Sigmoid colon (tissue), 7 donors: ENCODE results near the gene OR51M1. TPM values are rescaled to one million over a fixed set of nuclear protein-coding genes. Genes with fewer than 3 reads are reported as not detected.
"Not testable (repeated sequence)": the region's sequence is repeated elsewhere in the genome, so short reads cannot be mapped to it uniquely, and the experiment has no call there.

Experiments
- DNase-seq: peaks from one replicate; pipeline ENCODE4 v3.0.0-alpha.2; 2019
- H3K27ac ChIP-seq, 4 donors: fragments of 200-600 bp; sonication (generic); one replicate each; pipeline ENCODE4 v1.5.1; 2016 to 2019; ENCODE audit warnings: mild to moderate bottlenecking in 1 of 4
- H3K27me3 ChIP-seq, 3 donors: fragments of 200-600 bp; sonication (generic); one replicate each; pipeline ENCODE4 v1.5.1; 2019; ENCODE audit warnings: mild to moderate bottlenecking in 1 of 3
- H3K36me3 ChIP-seq, 4 donors: fragments of 200-600 bp; sonication (generic); one replicate each; pipeline ENCODE4 v1.5.1; 2016 to 2019
- H3K4me1 ChIP-seq, 4 donors: fragments of 200-600 bp; sonication (generic); one replicate each; pipeline ENCODE4 v1.5.1; 2017 to 2019
- H3K4me3 ChIP-seq, 4 donors: fragments of 200-600 bp; sonication (generic); one replicate each; pipeline ENCODE4 v1.5.1; 2017 to 2019; ENCODE audit warnings: mild to moderate bottlenecking in 2 of 4, moderate library complexity in 1 of 4
- H3K9me3 ChIP-seq, 4 donors: fragments of 200-600 bp in 3 of 4; sonication (generic) in 3 of 4; one replicate each; pipeline versions ENCODE4 v1.5.1 to v1.6.1; 2013 to 2019
- CTCF ChIP-seq, 4 experiments: fragments of 450-650 bp in 3 of 4; fragments of 200-600 bp in 1 of 4; IDR thresholded peaks; one replicate each; pipeline ENCODE4 v1.5.1; 2016 to 2019; ENCODE audit warnings: antibody characterized with exemption in 4 of 4, mild to moderate bottlenecking in 3 of 4, moderate library complexity in 2 of 4
- EP300 ChIP-seq, 4 donors: sonication (generic); formaldehyde crosslinking; IDR thresholded peaks; one replicate each; pipeline ENCODE4 v1.6.1; 2017; ENCODE audit warnings: antibody characterized with exemption in 4 of 4
- POLR2A ChIP-seq, 2 donors: fragments of 450-650 bp; IDR thresholded peaks; one replicate each; pipeline ENCODE4 v1.6.1; 2016; ENCODE audit warnings: antibody characterized with exemption in 2 of 2, mild to moderate bottlenecking in 2 of 2, moderate library complexity in 2 of 2
- POLR2AphosphoS5 ChIP-seq, 4 donors: sonication (generic); formaldehyde crosslinking; IDR thresholded peaks; one replicate each; pipeline ENCODE4 v1.6.1; 2017; ENCODE audit warnings: antibody characterized with exemption in 4 of 4
- WGBS, 2 donors: extraction: QIAGEN DNeasy Blood & Tissue Kit; methylation state at CpG; one replicate each; pipeline ENCODE4 v1.1.7; 2013; 5-methylcytosine and 5-hydroxymethylcytosine counted together
- intact Hi-C: fragments of 100-400 bp; cut with DNase I; formaldehyde crosslinking; loops from one replicate; pipeline ENCODE4 v1.15.1; 2023
- polyA plus RNA-seq, 3 donors: library from polyadenylated mRNA; stranded (reverse); fragments of 200-250 nt; gene quantifications; one replicate each; pipeline ENCODE4 v1.2.3, GENCODE V29; 2013
- total RNA-seq, 4 donors: library from RNA; depleted of rRNA; stranded (reverse); fragments of >200 nt; gene quantifications; one replicate each; pipeline ENCODE4 v1.1.0, GENCODE V29; 2016
- donor health status: healthy with polysubstance abuse.
- donor health status: Bipolar disorder and iron deficiency.
- donor health status: healthy.

The OR51M1 gene
- total and polyA plus RNA-seq, 7 donors = under 0.01 TPM; not detected in 6

GRCh38 chr11:5351208-5351607 is 32.4 kb upstream of the OR51M1 start, which contains the start of gene OR51B6:
OR51B6 (plus strand) TSS chr11:5351508; CDS start chr11:5351508, 0 bp downstream.
- TF ChIP-seq POLR2AphosphoS5 (IDR thresholded peaks at IDR 0.05) = no peak
- TF ChIP-seq POLR2A (IDR thresholded peaks at IDR 0.05) = no peak
- TF ChIP-seq EP300 (IDR thresholded peaks at IDR 0.05) = no peak
- TF ChIP-seq CTCF (IDR thresholded peaks at IDR 0.05) = no peak
- Histone ChIP-seq H3K9me3 (no peaks in the 10 kb centered on the region), H3K4me1 (no peaks in the 10 kb centered on the region), H3K36me3 (no peaks in the 10 kb centered on the region), H3K27me3 (no peaks in the 10 kb centered on the region), H3K27ac (no peak within 1 kb of the TSS), H3K4me3 (no peak within 1 kb of the TSS)
- 24 to 55% methylated on average over 1 of the region's 1 CpG for WGBS, 2 donors
- intact Hi-C loops = no loop called here
- DNase-seq = no peak

GRCh38 chr11:5356031-5356430 is 27.6 kb upstream of the OR51M1 start:
- DNase-seq, H3K4me3 ChIP-seq, H3K36me3 ChIP-seq, H3K9me3 ChIP-seq, H3K27me3 ChIP-seq, H3K27ac ChIP-seq, intact Hi-C loops, H3K4me1 ChIP-seq: not testable (repeated sequence)
- WGBS, 2 donors = 87 to 93% methylated on average over 3 to 5 of the region's 5 CpGs

- H3K9me3 ChIP-seq = no peaks in the 10 kb centered on the region
- no peak overlapping the region for H3K4me3 ChIP-seq
- intact Hi-C loops = no loop called here
- peaks cover 0 to 11% (median 0%) of the 10 kb centered on the region in 4 donors for H3K4me1 ChIP-seq
- no peaks in the 10 kb centered on the region for H3K36me3 ChIP-seq
- 56 to 65% methylated on average over 3 of the region's 3 CpGs for WGBS, 2 donors
- no peaks in the 10 kb centered on the region for H3K27me3 ChIP-seq
- TF ChIP-seq POLR2A (IDR thresholded peaks at IDR 0.05) (no peak), EP300 (IDR thresholded peaks at IDR 0.05) (no peak), CTCF (IDR thresholded peaks at IDR 0.05) (no peak), POLR2AphosphoS5 (IDR thresholded peaks at IDR 0.05) (no peak)
- no peak for DNase-seq
- H3K27ac ChIP-seq = no peak overlapping the region
Measured at GRCh38 chr11:5362017-5362625, 21.5 kb upstream of the OR51M1 start.

GRCh38 chr11:5363679-5364078 is 19.9 kb upstream of the OR51M1 start:
- Histone ChIP-seq H3K36me3 (no peaks in the 10 kb centered on the region), H3K27ac (no peak overlapping the region), H3K4me1 (peaks cover 0 to 19% (median 0%) of the 10 kb centered on the region in 4 donors), H3K27me3 (no peaks in the 10 kb centered on the region), H3K9me3 (no peaks in the 10 kb centered on the region), H3K4me3 (no peak overlapping the region)
- intact Hi-C loops = no loop called here
- 75 to 87% methylated on average over 1 of the region's 1 CpG for WGBS, 2 donors
- TF ChIP-seq EP300 (IDR thresholded peaks at IDR 0.05) (no peak), POLR2AphosphoS5 (IDR thresholded peaks at IDR 0.05) (no peak), CTCF (IDR thresholded peaks at IDR 0.05) (no peak), POLR2A (IDR thresholded peaks at IDR 0.05) (no peak)
- no peak for DNase-seq

GRCh38 chr11:5364214-5364613 is 19.4 kb upstream of the OR51M1 start:
- DNase-seq = no peak
- Histone ChIP-seq H3K36me3 (no peaks in the 10 kb centered on the region), H3K4me3 (no peak overlapping the region), H3K4me1 (peaks cover 0 to 19% (median 0%) of the 10 kb centered on the region in 4 donors), H3K9me3 (no peaks in the 10 kb centered on the region), H3K27me3 (no peaks in the 10 kb centered on the region), H3K27ac (no peak overlapping the region)
- intact Hi-C loops = no loop called here
- TF ChIP-seq POLR2A (IDR thresholded peaks at IDR 0.05) (no peak), EP300 (IDR thresholded peaks at IDR 0.05) (no peak), POLR2AphosphoS5 (IDR thresholded peaks at IDR 0.05) (no peak), CTCF (IDR thresholded peaks at IDR 0.05) (no peak)
- 32 to 37% methylated on average over 1 to 2 of the region's 2 CpGs for WGBS, 2 donors

GRCh38 chr11:5366365-5366764 is 17.2 kb upstream of the OR51M1 start:
- H3K4me3 ChIP-seq, H3K27me3 ChIP-seq, H3K9me3 ChIP-seq, H3K36me3 ChIP-seq, H3K27ac ChIP-seq, intact Hi-C loops, DNase-seq: not testable (repeated sequence)
- peaks cover 0 to 19% (median 0%) of the 10 kb centered on the region in 4 donors for H3K4me1 ChIP-seq
- 79 to 89% methylated on average over 6 of the region's 6 CpGs for WGBS, 2 donors
